SK-N-SH (cell line): ENCODE measurements around the gene MFN1. TPM values are rescaled to one million over a fixed set of nuclear protein-coding genes. Genes with fewer than 3 reads are reported as not detected.

Source experiments
- CTCF ChIA-PET: fragments of 300-600, 350-600 bp; formaldehyde crosslinking; extraction: SDS; loops from one replicate; lab custom pipeline; 2021; lab: Yijun Ruan, JAX
- POLR2A ChIA-PET: fragments of 350-600 bp; sonication (Branson Sonifier 250); formaldehyde crosslinking; extraction: SDS; loops from one replicate; lab custom pipeline; 2020; ENCODE audit warnings: antibody characterized with exemption, inconsistent platforms; lab: Yijun Ruan, JAX
- DNase-seq: peaks from one replicate; pipeline ENCODE4 v3.0.0; 2012
- H2AFZ ChIP-seq: fragments of 200-600 bp; sonication (generic); 2 replicates; pipeline ENCODE4 v1.8.1; 2016; ENCODE audit warnings: antibody characterized with exemption, mild to moderate bottlenecking, low read depth
- H3F3A ChIP-seq: fragments of 200-600 bp; sonication (generic); replicated peaks from 2 replicates; pipeline ENCODE3; 2016; ENCODE audit warnings: antibody characterized with exemption, mild to moderate bottlenecking; ENCODE audit not compliant: insufficient read depth
- H3K27ac ChIP-seq, 2 experiments: fragments of 200-500 bp in 1 of 2; fragments of 200-600 bp in 1 of 2; sonication (Bioruptor generic) in 1 of 2; sonication (generic), shearing (Covaris generic) in 1 of 2; 2 replicates each; pipeline versions ENCODE4 v1.5.1 to v1.6.1; 2014 to 2016; ENCODE audit warnings: low read depth in 2 of 2, inconsistent platforms in 1 of 2, low read length in 1 of 2, mild to moderate bottlenecking in 1 of 2, mixed read lengths in 1 of 2
- H3K27me3 ChIP-seq: fragments of 200-600 bp; sonication (generic), shearing (Covaris generic); 2 replicates; pipeline ENCODE4 v1.6.1; 2016; ENCODE audit warnings: mixed run types; ENCODE audit not compliant: insufficient read depth
- H3K36me3 ChIP-seq, 2 experiments: fragments of 200-500 bp in 1 of 2; fragments of 200-600 bp in 1 of 2; sonication (Bioruptor generic) in 1 of 2; sonication (generic) in 1 of 2; replicated peaks in 1 of 2; 2 replicates each; pipeline versions ENCODE3 to v1.5.1; 2014 to 2016; ENCODE audit warnings: low read length in 1 of 2, mild to moderate bottlenecking in 1 of 2; ENCODE audit not compliant: insufficient read depth in 2 of 2, control insufficient read depth in 1 of 2
- H3K4me1 ChIP-seq, 2 experiments: fragments of 200-500 bp in 1 of 2; fragments of 200-600 bp in 1 of 2; sonication (Bioruptor generic) in 1 of 2; sonication (generic), shearing (Covaris generic) in 1 of 2; 2 replicates each; pipeline versions ENCODE4 v1.5.1 to v1.6.1; 2014 to 2016; ENCODE audit warnings: low read depth in 1 of 2, low read length in 1 of 2, mixed run types in 1 of 2; ENCODE audit not compliant: insufficient read depth in 2 of 2, control insufficient read depth in 1 of 2
- H3K4me2 ChIP-seq: fragments of 200-600 bp; sonication (generic), shearing (Covaris generic); 2 replicates; pipeline ENCODE4 v1.6.1; 2017; ENCODE audit warnings: mixed run types
- H3K4me3 ChIP-seq, 2 experiments: fragments of 200-500 bp in 1 of 2; fragments of 200-600 bp in 1 of 2; sonication (Bioruptor generic) in 1 of 2; sonication (generic), shearing (Covaris generic) in 1 of 2; 2 replicates each; pipeline versions ENCODE4 v1.5.1 to v1.8.1; 2014 to 2016; ENCODE audit warnings: low read depth in 2 of 2, inconsistent platforms in 1 of 2, low read length in 1 of 2, mild to moderate bottlenecking in 1 of 2, mixed read lengths in 1 of 2, moderate library complexity in 1 of 2
- H3K79me2 ChIP-seq: fragments of 200-600 bp; sonication (generic); 2 replicates; pipeline ENCODE4 v1.8.1; 2017; ENCODE audit warnings: mild to moderate bottlenecking; ENCODE audit not compliant: insufficient read depth
- H3K9ac ChIP-seq: fragments of 200-600 bp; sonication (generic); 2 replicates; pipeline ENCODE4 v1.6.1; 2017; ENCODE audit warnings: mixed run types
- H3K9me2 ChIP-seq: fragments of 200-600 bp; sonication (generic); 2 replicates; pipeline ENCODE4 v1.6.1; 2017; ENCODE audit warnings: mixed run types
- H3K9me3 ChIP-seq: fragments of 200-600 bp; sonication (generic); 2 replicates; pipeline ENCODE4 v1.6.1; 2017; ENCODE audit warnings: mixed run types, mild to moderate bottlenecking, moderate library complexity
- H4K20me1 ChIP-seq: fragments of 200-600 bp; sonication (generic); 2 replicates; pipeline ENCODE4 v1.6.1; 2017; ENCODE audit warnings: mild to moderate bottlenecking, mixed run types; ENCODE audit not compliant: insufficient read depth
- GABPA ChIP-seq: IDR thresholded peaks from 2 replicates; pipeline ENCODE4 v1.4.0; 2012; ENCODE audit warnings: low read depth, mild to moderate bottlenecking
- RAD21 ChIP-seq: IDR thresholded peaks from 2 replicates; pipeline ENCODE4 v1.6.1; 2012; ENCODE audit warnings: mild to moderate bottlenecking, low read length
- RFX5 ChIP-seq: IDR thresholded peaks from 2 replicates; pipeline ENCODE4 v1.6.1; 2012; ENCODE audit warnings: mild to moderate bottlenecking, improper control_type of control experiment, low read length
- RXRA ChIP-seq: IDR thresholded peaks from 2 replicates; pipeline ENCODE4 v1.4.0; 2012; ENCODE audit warnings: low read depth, mild to moderate bottlenecking, borderline replicate concordance
- SMC3 ChIP-seq: IDR thresholded peaks from 2 replicates; pipeline ENCODE4 v1.6.1; 2012; ENCODE audit warnings: low read depth, low read length, improper control_type of control experiment
- YY1 ChIP-seq: IDR thresholded peaks from 2 replicates; pipeline ENCODE4 v1.4.0; 2012; ENCODE audit warnings: low read depth, mild to moderate bottlenecking
- WGBS: methylation state at CpG from one replicate; pipeline ENCODE4 v1.1.6; 2017; ENCODE audit warnings: low lambda C conversion rate; 5-methylcytosine and 5-hydroxymethylcytosine counted together
- polyA plus RNA-seq, 3 experiments: library from polyadenylated mRNA; depleted of rRNA; stranded (reverse); fragments of >200 nt; gene quantifications; 2 replicates each; pipeline ENCODE4 v1.2.3, GENCODE V29; 2012
- TF ChIP-seq, protein P1 (sequence below): fragments of 150-350 bp; IDR thresholded peaks from 2 replicates; pipeline ENCODE4 v1.6.1; 2016; ENCODE audit warnings: mild to moderate bottlenecking, low read depth, low read length
- TF ChIP-seq, protein P2 (sequence below): IDR thresholded peaks from 2 replicates; pipeline ENCODE4; 2012
- TF ChIP-seq, protein P3 (sequence below): fragments of 200-600 bp; sonication (generic); IDR thresholded peaks from 2 replicates; pipeline ENCODE4 v1.6.1; 2017; ENCODE audit warnings: antibody characterized with exemption, mild to moderate bottlenecking, moderate library complexity
- TF ChIP-seq, protein P4 (sequence below): IDR thresholded peaks from 2 replicates; pipeline ENCODE4 v1.4.0; 2012; ENCODE audit warnings: low read depth, borderline replicate concordance
- TF ChIP-seq, protein P5 (sequence below): fragments of 150-350 bp; IDR thresholded peaks from 2 replicates; pipeline ENCODE4 v1.6.1; 2017; ENCODE audit warnings: antibody characterized with exemption, low read length, low read depth, borderline replicate concordance

The MFN1 gene
- polyA plus RNA-seq, 1 of the 3 experiments (the other 2 are of a cell fraction), result 15.7 TPM

DNA sequence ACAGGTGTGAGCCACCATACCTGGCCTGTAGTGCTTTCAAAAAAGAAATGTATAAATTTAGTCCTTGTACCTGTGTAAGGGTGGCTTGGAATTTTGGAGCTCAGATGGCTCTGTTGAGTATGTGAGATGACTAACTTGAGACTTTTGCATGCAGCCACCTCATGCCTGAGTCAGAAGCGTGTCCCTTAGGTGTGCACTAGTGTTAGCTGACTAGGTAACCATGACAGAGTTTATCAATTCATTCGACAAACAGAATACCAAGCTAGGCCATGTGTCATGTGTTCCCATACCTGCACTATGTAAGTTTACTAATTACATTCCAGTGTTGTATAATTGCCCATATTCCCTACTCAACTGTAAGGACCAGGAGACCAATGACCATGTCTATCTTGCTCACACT lies 28.6 kb upstream of the MFN1 start:
- WGBS, result 69% methylated on average over 2 of the region's 2 CpGs
- Histone ChIP-seq H3K27me3 (no peaks in the 10 kb centered on the region), H3K4me1 (peaks cover 0 to 6% of the 10 kb centered on the region in 2 experiments; a peak in 1 of 4 replicates), H3K4me2 (no peak overlapping the region), H3K9me3 (no peaks in the 10 kb centered on the region), H3K9me2 (no peaks in the 10 kb centered on the region), H3K36me3 (no peaks in the 10 kb centered on the region), H3K9ac (no peak overlapping the region), H3K27ac (no peak overlapping the region), H3K79me2 (peaks cover 8% of the 10 kb centered on the region), H2AFZ (no peak overlapping the region), H3F3A (peaks cover 4% of the 10 kb centered on the region), H3K4me3 (no peak overlapping the region), H4K20me1 (0 out of 2 replicates have a peak, but pooled peaks cover under 1% of the 10 kb centered on the region)
- no peak for TF ChIP-seq RFX5
- TF ChIP-seq GABPA, result no peak
- TF ChIP-seq, protein P1, sequence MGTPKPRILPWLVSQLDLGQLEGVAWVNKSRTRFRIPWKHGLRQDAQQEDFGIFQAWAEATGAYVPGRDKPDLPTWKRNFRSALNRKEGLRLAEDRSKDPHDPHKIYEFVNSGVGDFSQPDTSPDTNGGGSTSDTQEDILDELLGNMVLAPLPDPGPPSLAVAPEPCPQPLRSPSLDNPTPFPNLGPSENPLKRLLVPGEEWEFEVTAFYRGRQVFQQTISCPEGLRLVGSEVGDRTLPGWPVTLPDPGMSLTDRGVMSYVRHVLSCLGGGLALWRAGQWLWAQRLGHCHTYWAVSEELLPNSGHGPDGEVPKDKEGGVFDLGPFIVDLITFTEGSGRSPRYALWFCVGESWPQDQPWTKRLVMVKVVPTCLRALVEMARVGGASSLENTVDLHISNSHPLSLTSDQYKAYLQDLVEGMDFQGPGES, result no peak
- no peak for TF ChIP-seq YY1
- TF ChIP-seq, protein P2, sequence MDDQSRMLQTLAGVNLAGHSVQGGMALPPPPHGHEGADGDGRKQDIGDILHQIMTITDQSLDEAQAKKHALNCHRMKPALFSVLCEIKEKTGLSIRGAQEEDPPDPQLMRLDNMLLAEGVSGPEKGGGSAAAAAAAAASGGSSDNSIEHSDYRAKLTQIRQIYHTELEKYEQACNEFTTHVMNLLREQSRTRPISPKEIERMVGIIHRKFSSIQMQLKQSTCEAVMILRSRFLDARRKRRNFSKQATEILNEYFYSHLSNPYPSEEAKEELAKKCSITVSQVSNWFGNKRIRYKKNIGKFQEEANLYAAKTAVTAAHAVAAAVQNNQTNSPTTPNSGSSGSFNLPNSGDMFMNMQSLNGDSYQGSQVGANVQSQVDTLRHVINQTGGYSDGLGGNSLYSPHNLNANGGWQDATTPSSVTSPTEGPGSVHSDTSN, result no peak
- no peak for TF ChIP-seq RXRA
- DNase-seq, result no peak
- CTCF ChIA-PET, result interaction anchor here (1.5 to 7.8 kb wide), 4 partner anchors 172 to 303 kb away, joined by 4 to 71 read pairs (median 8); no protein-coding TSS in a partner anchor
- POLR2A ChIA-PET, result no interaction called here

DNA sequence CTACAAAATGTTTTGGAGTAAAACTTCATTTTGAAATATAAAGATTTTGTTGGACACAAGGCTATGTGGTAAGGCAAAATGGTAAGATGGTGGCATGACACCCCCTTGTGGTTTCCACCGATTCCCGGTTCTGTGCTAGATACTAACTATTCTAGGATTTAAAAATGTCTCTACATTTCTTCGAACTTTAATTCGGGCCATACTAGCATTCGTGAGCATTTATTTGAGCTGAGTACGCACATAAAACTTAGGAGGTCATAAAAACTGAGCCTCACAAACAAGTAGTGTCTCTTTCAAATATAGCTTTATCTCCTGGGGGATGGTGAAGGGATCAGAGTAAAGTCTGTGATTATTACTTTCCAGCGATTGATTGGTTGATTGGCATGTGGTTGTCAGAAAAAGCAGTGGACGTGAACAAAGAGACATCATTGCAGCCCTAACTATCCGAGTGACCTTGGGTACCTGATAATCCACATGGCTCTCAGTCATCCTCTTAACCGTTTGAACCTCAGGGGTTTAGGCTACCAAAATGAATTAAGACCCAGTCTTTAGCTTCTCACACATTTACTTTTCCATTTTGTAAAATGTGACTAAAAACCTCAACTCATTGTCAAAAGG lies 25.7 kb upstream of the MFN1 start:
- WGBS, result 59% methylated on average over 10 of the region's 10 CpGs
- Histone ChIP-seq H3K79me2 (peaks cover 37% of the 10 kb centered on the region), H3F3A (peaks cover 4% of the 10 kb centered on the region), H4K20me1 (peaks cover 25% of the 10 kb centered on the region), H3K4me1 (peaks cover 0 to 6% of the 10 kb centered on the region in 2 experiments; a peak in 2 of 4 replicates), H3K27ac (peak overlapping the region; percentile 81 to 89; a peak in 3 of 4 replicates), H2AFZ (peak overlapping the region; percentile 97), H3K36me3 (no peaks in the 10 kb centered on the region), H3K4me3 (peak overlapping the region; percentile 77 to 97), H3K9me2 (no peaks in the 10 kb centered on the region), H3K9ac (peak overlapping the region; percentile 92; the same call in 1 of the 2 replicates), H3K27me3 (no peaks in the 10 kb centered on the region), H3K9me3 (no peaks in the 10 kb centered on the region), H3K4me2 (peak overlapping the region; percentile 70)
- DNase-seq, result peak; percentile 56
- ChIA-PET CTCF (interaction anchor here (0.8 to 7.8 kb wide), 26 partner anchors 12 to 336 kb away, joined by 3 to 71 read pairs (median 5); no protein-coding TSS in a partner anchor), POLR2A (no interaction called here)
- TF ChIP-seq, protein P3, sequence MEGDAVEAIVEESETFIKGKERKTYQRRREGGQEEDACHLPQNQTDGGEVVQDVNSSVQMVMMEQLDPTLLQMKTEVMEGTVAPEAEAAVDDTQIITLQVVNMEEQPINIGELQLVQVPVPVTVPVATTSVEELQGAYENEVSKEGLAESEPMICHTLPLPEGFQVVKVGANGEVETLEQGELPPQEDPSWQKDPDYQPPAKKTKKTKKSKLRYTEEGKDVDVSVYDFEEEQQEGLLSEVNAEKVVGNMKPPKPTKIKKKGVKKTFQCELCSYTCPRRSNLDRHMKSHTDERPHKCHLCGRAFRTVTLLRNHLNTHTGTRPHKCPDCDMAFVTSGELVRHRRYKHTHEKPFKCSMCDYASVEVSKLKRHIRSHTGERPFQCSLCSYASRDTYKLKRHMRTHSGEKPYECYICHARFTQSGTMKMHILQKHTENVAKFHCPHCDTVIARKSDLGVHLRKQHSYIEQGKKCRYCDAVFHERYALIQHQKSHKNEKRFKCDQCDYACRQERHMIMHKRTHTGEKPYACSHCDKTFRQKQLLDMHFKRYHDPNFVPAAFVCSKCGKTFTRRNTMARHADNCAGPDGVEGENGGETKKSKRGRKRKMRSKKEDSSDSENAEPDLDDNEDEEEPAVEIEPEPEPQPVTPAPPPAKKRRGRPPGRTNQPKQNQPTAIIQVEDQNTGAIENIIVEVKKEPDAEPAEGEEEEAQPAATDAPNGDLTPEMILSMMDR, result peak; percentile 69
- TF ChIP-seq, protein P4, sequence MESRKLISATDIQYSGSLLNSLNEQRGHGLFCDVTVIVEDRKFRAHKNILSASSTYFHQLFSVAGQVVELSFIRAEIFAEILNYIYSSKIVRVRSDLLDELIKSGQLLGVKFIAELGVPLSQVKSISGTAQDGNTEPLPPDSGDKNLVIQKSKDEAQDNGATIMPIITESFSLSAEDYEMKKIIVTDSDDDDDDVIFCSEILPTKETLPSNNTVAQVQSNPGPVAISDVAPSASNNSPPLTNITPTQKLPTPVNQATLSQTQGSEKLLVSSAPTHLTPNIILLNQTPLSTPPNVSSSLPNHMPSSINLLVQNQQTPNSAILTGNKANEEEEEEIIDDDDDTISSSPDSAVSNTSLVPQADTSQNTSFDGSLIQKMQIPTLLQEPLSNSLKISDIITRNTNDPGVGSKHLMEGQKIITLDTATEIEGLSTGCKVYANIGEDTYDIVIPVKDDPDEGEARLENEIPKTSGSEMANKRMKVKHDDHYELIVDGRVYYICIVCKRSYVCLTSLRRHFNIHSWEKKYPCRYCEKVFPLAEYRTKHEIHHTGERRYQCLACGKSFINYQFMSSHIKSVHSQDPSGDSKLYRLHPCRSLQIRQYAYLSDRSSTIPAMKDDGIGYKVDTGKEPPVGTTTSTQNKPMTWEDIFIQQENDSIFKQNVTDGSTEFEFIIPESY, result no peak
- TF ChIP-seq SMC3 (peak; percentile 23; the same call in 1 of the 2 replicates), RXRA (no peak), RAD21 (peak; percentile 70)
- TF ChIP-seq, protein P5, sequence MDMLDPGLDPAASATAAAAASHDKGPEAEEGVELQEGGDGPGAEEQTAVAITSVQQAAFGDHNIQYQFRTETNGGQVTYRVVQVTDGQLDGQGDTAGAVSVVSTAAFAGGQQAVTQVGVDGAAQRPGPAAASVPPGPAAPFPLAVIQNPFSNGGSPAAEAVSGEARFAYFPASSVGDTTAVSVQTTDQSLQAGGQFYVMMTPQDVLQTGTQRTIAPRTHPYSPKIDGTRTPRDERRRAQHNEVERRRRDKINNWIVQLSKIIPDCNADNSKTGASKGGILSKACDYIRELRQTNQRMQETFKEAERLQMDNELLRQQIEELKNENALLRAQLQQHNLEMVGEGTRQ, result no peak
